Measurements from ENCODE around the gene ZBTB18.
"Not testable (repeated sequence)": the region's sequence is repeated elsewhere in the genome, so short reads cannot be mapped to it uniquely, and the experiment has no call there.

The ZBTB18 gene

GRCh38 chr1:244050835-244051444 is at the start of gene ZBTB18:
Gene ZBTB18 (plus strand): TSS chr1:244051283. CDS start chr1:244051432, 149 bp downstream.
- DNase-seq: no peak

- DNase-seq: no peak
These were observed 48.4 kb upstream of the ZBTB18 start for GRCh38 chr1:244002721-244003120.

GRCh38 chr1:244005455-244005854 is 45.6 kb upstream of the ZBTB18 start:
- DNase-seq: no peak

GRCh38 chr1:244006381-244006901 is 44.6 kb upstream of the ZBTB18 start:
- DNase-seq: no peak

- no peak for DNase-seq
These were observed 44.1 kb upstream of the ZBTB18 start for GRCh38 chr1:244006961-244007360.

GRCh38 chr1:244010191-244010590 is 40.9 kb upstream of the ZBTB18 start:
- DNase-seq: no peak

- no peak for DNase-seq
These were observed 40.4 kb upstream of the ZBTB18 start for GRCh38 chr1:244010703-244011123.

GRCh38 chr1:244011271-244011670 is 39.8 kb upstream of the ZBTB18 start:
- no peak for DNase-seq

GRCh38 chr1:244011786-244012185 is 39.3 kb upstream of the ZBTB18 start:
- no peak for DNase-seq

GRCh38 chr1:244012202-244012601 is 38.9 kb upstream of the ZBTB18 start:
- DNase-seq: no peak

- DNase-seq: no peak
These were observed 38.0 kb upstream of the ZBTB18 start for GRCh38 chr1:244013100-244013499.

GRCh38 chr1:244014862-244015261 is 36.2 kb upstream of the ZBTB18 start:
- not testable (repeated sequence) for DNase-seq

- no peak for DNase-seq
These were observed 31.0 kb upstream of the ZBTB18 start for GRCh38 chr1:244019982-244020485.

- DNase-seq: no peak
These were observed 29.7 kb upstream of the ZBTB18 start for GRCh38 chr1:244021427-244021826.

- no peak for DNase-seq
These were observed 28.8 kb upstream of the ZBTB18 start for GRCh38 chr1:244022311-244022710.

GRCh38 chr1:244022864-244023440 is 28.1 kb upstream of the ZBTB18 start:
- no peak for DNase-seq

- no peak for DNase-seq
These were observed 23.5 kb upstream of the ZBTB18 start for GRCh38 chr1:244027491-244028145.

- DNase-seq: no peak
These were observed 22.4 kb upstream of the ZBTB18 start for GRCh38 chr1:244028701-244029100.

- DNase-seq: no peak
These were observed 22.0 kb upstream of the ZBTB18 start for GRCh38 chr1:244029124-244029523.

- DNase-seq: no peak
These were observed 20.5 kb upstream of the ZBTB18 start for GRCh38 chr1:244030481-244031040.

- DNase-seq: no peak
These were observed 15.7 kb upstream of the ZBTB18 start for GRCh38 chr1:244035358-244035757.

GRCh38 chr1:244037252-244037651 is 13.8 kb upstream of the ZBTB18 start:
- no peak for DNase-seq

GRCh38 chr1:244041466-244042120 is 9.5 kb upstream of the ZBTB18 start:
- DNase-seq: no peak

All from 8988T (cell line).